ENCODE data around the gene SH3BP5. TPM values are rescaled to one million over a fixed set of nuclear protein-coding genes. Genes with fewer than 3 reads are reported as not detected.

The SH3BP5 gene
- total RNA-seq, 2 donors from 2014 or later: 13.3 to 71.6 TPM

DNA sequence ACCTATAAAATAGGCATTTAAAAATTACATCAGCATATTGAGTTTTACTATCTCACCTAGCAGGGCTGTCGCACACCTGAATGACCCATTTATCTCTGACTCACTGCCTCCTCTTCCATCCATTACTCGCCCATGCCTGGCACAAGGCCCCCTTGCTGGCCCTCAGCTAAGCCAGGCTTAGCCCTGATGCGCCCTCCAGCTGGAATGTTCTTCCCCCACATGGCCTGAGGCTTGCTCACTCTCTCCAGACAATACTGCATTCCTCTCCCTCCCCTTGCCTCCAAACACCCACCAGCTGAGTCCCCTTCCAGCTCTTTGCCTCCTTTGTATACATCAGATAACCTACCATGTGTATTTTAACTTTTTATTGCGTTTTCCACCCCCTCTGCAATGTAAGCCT is 7.2 kb downstream of the SH3BP5 start:
- no peak for DNase-seq (ENCODE audit: low spot score)
- TF ChIP-seq POLR2AphosphoS5 (IDR thresholded peaks at IDR 0.05) (no peak), POLR2A (IDR thresholded peaks at IDR 0.05) (no peak), CTCF (IDR thresholded peaks at IDR 0.05) (no peak)
- Histone ChIP-seq H3K4me3 (no peak overlapping the region), H3K4me1 (replicated peaks) (peaks cover 2% of the 10 kb centered on the region), H3K27ac (peak overlapping the region; percentile 10 to 36), H3K27me3 (replicated peaks; ENCODE audit: insufficient read depth) (no peaks in the 10 kb centered on the region), H3K36me3 (no peaks in the 10 kb centered on the region), H3K9me3 (no peaks in the 10 kb centered on the region)
- intact Hi-C loops (cut with DNase I): no loop called here
- WGBS: 54% methylated on average over 4 of the region's 4 CpGs

- peaks cover 2% of the 10 kb centered on the region for H3K4me1 ChIP-seq (replicated peaks)
- intact Hi-C loops (cut with DNase I): no loop called here
Observed at GRCh38 chr3:15324379-15324808, 8.0 kb downstream of the SH3BP5 start.

GRCh38 chr3:15323063-15323462 is 9.3 kb downstream of the SH3BP5 start:
- no peaks in the 10 kb centered on the region for H3K36me3 ChIP-seq
- H3K4me1 ChIP-seq (replicated peaks): peaks cover 2% of the 10 kb centered on the region
- intact Hi-C loops (cut with DNase I): no loop called here
- no peak overlapping the region for H3K27ac ChIP-seq
- H3K4me3 ChIP-seq: no peak overlapping the region
- no peaks in the 10 kb centered on the region for H3K27me3 ChIP-seq (replicated peaks; ENCODE audit: insufficient read depth)
- no peak for DNase-seq (ENCODE audit: low spot score)
- H3K9me3 ChIP-seq: no peaks in the 10 kb centered on the region
- 95% methylated on average over 6 of the region's 6 CpGs for whole genome bisulfite sequencing
- no peak for TF ChIP-seq POLR2A (IDR thresholded peaks at IDR 0.05)
- TF ChIP-seq CTCF (IDR thresholded peaks at IDR 0.05): no peak
- no peak for TF ChIP-seq POLR2AphosphoS5 (IDR thresholded peaks at IDR 0.05)

More at GRCh38 chr3:15324379-15324808, 8.0 kb downstream of the SH3BP5 start:
- no peak for DNase-seq (ENCODE audit: low spot score)
- Histone ChIP-seq H3K9me3 (no peaks in the 10 kb centered on the region), H3K27me3 (replicated peaks; ENCODE audit: insufficient read depth) (no peaks in the 10 kb centered on the region), H3K36me3 (no peaks in the 10 kb centered on the region), H3K27ac (peak overlapping the region in 1 of 2 donors; percentile 36), H3K4me3 (no peak overlapping the region)
- TF ChIP-seq POLR2A (IDR thresholded peaks at IDR 0.05) (no peak), CTCF (IDR thresholded peaks at IDR 0.05) (no peak), POLR2AphosphoS5 (IDR thresholded peaks at IDR 0.05) (no peak)
- WGBS: 20% methylated on average over 7 of the region's 7 CpGs

DNA sequence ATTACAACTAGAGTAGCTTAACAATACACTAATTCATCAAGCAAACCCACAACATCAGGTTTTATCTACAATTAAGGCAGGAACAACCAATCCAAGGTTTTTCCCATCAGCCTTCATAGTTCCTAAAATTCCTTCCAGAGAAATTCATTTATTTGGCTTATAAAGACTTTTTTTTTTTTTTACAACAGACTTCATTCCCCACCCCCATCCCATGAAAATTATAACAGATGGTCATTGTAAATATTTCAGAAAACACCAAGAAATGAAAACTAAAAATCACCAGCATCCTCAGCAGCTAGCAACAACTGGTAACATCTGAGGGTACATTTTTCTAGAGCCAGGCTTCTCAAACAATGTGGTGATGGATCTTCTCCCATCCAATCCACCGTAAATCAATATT is 11.0 kb downstream of the SH3BP5 start:
- no peaks in the 10 kb centered on the region for H3K9me3 ChIP-seq
- peaks cover 2% of the 10 kb centered on the region for H3K4me1 ChIP-seq (replicated peaks)
- WGBS: 89% methylated on average over 1 of the region's 1 CpG
- no peak overlapping the region for H3K4me3 ChIP-seq
- no peaks in the 10 kb centered on the region for H3K36me3 ChIP-seq
- TF ChIP-seq POLR2AphosphoS5 (IDR thresholded peaks at IDR 0.05): no peak
- TF ChIP-seq POLR2A (IDR thresholded peaks at IDR 0.05): no peak
- no peak for TF ChIP-seq CTCF (IDR thresholded peaks at IDR 0.05)
- H3K27ac ChIP-seq: no peak overlapping the region
- intact Hi-C loops (cut with DNase I): no loop called here
- H3K27me3 ChIP-seq (replicated peaks; ENCODE audit: insufficient read depth): no peaks in the 10 kb centered on the region
- no peak for DNase-seq (ENCODE audit: low spot score)

- no peaks in the 10 kb centered on the region for H3K27me3 ChIP-seq (replicated peaks; ENCODE audit: insufficient read depth)
- peaks cover 2% of the 10 kb centered on the region for H3K4me1 ChIP-seq (replicated peaks)
- TF ChIP-seq CTCF (IDR thresholded peaks at IDR 0.05): no peak
- TF ChIP-seq POLR2A (IDR thresholded peaks at IDR 0.05): no peak
- TF ChIP-seq POLR2AphosphoS5 (IDR thresholded peaks at IDR 0.05): no peak
- H3K4me3 ChIP-seq: no peak overlapping the region
- H3K36me3 ChIP-seq: no peaks in the 10 kb centered on the region
- WGBS: 41% methylated on average over 4 of the region's 4 CpGs
- H3K9me3 ChIP-seq: no peaks in the 10 kb centered on the region
- DNase-seq (ENCODE audit: low spot score): no peak
- peak overlapping the region in 1 of 2 donors; percentile 41 for H3K27ac ChIP-seq
- intact Hi-C loops (cut with DNase I): no loop called here
Observed at GRCh38 chr3:15319575-15319974, 12.8 kb downstream of the SH3BP5 start.
